B cell (primary cell): ENCODE results near the gene ATP11A.

Experiments used
- EZH2 ChIP-seq: IDR thresholded peaks from 2 replicates; pipeline ENCODE4 v1.6.1; 2012; ENCODE audit warnings: borderline replicate concordance, low read depth, mild to moderate bottlenecking, moderate library complexity, low read length; ENCODE audit not compliant: insufficient read depth, poor library complexity, severe bottlenecking
- TF ChIP-seq, protein P1 (sequence below): fragments of 200-600 bp; IDR thresholded peaks from one replicate; pipeline ENCODE4 v1.8.0; 2022; ENCODE audit warnings: antibody characterized with exemption, mild to moderate bottlenecking

DNA sequence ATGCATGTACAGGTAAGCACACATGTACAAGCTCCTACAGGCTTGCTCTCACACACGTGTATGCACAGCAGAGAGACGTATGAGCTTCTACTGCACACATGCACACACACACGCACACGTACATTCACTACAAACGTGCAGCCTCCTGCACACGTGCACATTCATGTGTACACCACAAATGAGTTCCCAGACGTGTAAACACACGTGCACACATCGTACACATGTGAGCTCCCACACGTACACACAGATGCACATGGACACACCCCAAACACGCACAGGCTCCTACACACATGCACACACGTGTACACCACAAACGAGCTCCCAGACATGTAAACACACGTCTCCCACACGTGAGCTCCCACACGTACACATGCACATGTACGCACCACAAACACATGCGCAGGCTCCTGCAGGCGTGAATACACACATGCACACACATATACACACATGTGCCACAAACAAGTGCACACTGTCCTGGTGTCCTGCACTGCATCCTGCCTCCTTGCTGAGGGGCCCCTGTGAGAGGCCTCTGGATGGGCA is 195.5 kb downstream of the ATP11A start:
- TF ChIP-seq, protein P1, sequence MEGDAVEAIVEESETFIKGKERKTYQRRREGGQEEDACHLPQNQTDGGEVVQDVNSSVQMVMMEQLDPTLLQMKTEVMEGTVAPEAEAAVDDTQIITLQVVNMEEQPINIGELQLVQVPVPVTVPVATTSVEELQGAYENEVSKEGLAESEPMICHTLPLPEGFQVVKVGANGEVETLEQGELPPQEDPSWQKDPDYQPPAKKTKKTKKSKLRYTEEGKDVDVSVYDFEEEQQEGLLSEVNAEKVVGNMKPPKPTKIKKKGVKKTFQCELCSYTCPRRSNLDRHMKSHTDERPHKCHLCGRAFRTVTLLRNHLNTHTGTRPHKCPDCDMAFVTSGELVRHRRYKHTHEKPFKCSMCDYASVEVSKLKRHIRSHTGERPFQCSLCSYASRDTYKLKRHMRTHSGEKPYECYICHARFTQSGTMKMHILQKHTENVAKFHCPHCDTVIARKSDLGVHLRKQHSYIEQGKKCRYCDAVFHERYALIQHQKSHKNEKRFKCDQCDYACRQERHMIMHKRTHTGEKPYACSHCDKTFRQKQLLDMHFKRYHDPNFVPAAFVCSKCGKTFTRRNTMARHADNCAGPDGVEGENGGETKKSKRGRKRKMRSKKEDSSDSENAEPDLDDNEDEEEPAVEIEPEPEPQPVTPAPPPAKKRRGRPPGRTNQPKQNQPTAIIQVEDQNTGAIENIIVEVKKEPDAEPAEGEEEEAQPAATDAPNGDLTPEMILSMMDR: no peak
- no peak for TF ChIP-seq EZH2
